SK-N-SH treated with all-trans-retinoic acid at 6 μM for 48 hours (cell line): ENCODE measurements around the gene MCCD1.

ENCODE experiments used
- ATAC-seq: fragments of 200-7000 bp; cut with Tn5 transposase; 3 replicates; pipeline ENCODE4 v1.9.1; 2020; ENCODE audit warnings: mild to moderate bottlenecking, moderate library complexity
- ARNTL ChIP-seq: fragments of 450-650 bp; formaldehyde crosslinking; IDR thresholded peaks from 2 replicates; pipeline ENCODE4 v1.5.0; 2020; ENCODE audit warnings: low read depth, mild to moderate bottlenecking, moderate library complexity, borderline replicate concordance
- BACH2 ChIP-seq: fragments of 250-450 bp; sonication (Bioruptor Pico); IDR thresholded peaks from 2 replicates; pipeline ENCODE4 v1.9.0; 2021; ENCODE audit warnings: mild to moderate bottlenecking, borderline replicate concordance
- CSDC2 ChIP-seq: fragments of 250-450 bp; sonication (Bioruptor Pico); IDR thresholded peaks from 2 replicates; pipeline ENCODE4 v1.5.0; 2020; ENCODE audit warnings: mild to moderate bottlenecking, moderate library complexity
- ESRRG ChIP-seq: fragments of 250-450 bp; sonication (Bioruptor Pico); IDR thresholded peaks from 2 replicates; pipeline ENCODE4 v1.6.1; 2021; ENCODE audit warnings: mild to moderate bottlenecking
- GLIS3 ChIP-seq: fragments of 250-450 bp; sonication (Bioruptor Pico); IDR thresholded peaks from 2 replicates; pipeline ENCODE4 v1.5.0; 2020; ENCODE audit warnings: mild to moderate bottlenecking, moderate library complexity
- ISL1 ChIP-seq: fragments of 250-450 bp; sonication (Bioruptor Pico); IDR thresholded peaks from 2 replicates; pipeline ENCODE4 v2.1.2; 2022; ENCODE audit warnings: mild to moderate bottlenecking, moderate library complexity
- OSR1 ChIP-seq: fragments of 250-450 bp; sonication (Bioruptor Pico); IDR thresholded peaks from 2 replicates; pipeline ENCODE4 v1.8.0; 2022; ENCODE audit warnings: moderate library complexity, mild to moderate bottlenecking, inconsistent platforms
- PPARA ChIP-seq: fragments of 250-450 bp; sonication (Bioruptor Pico); IDR thresholded peaks from 2 replicates; pipeline ENCODE4 v1.5.0; 2020; ENCODE audit warnings: mild to moderate bottlenecking, borderline replicate concordance
- RARB ChIP-seq: fragments of 250-450 bp; sonication (Bioruptor Pico); IDR thresholded peaks from 2 replicates; pipeline ENCODE4 v1.8.0; 2021; ENCODE audit warnings: mild to moderate bottlenecking, moderate library complexity
- SNAI2 ChIP-seq: fragments of 250-450 bp; sonication (Bioruptor Pico); IDR thresholded peaks from 2 replicates; pipeline ENCODE4 v1.5.0; 2020; ENCODE audit warnings: mild to moderate bottlenecking, moderate library complexity
- TCF4 ChIP-seq: fragments of 250-450 bp; sonication (Bioruptor Pico); IDR thresholded peaks from 2 replicates; pipeline ENCODE4 v1.8.0; 2021; ENCODE audit warnings: mild to moderate bottlenecking, moderate library complexity, borderline replicate concordance
- TOX ChIP-seq: fragments of 250-450 bp; sonication (Bioruptor Pico); IDR thresholded peaks from 2 replicates; pipeline ENCODE4 v1.8.0; 2021; ENCODE audit warnings: mild to moderate bottlenecking, moderate library complexity, borderline replicate concordance
- ZC3H10 ChIP-seq: fragments of 250-450 bp; sonication (Bioruptor Pico); IDR thresholded peaks from 2 replicates; pipeline ENCODE4 v1.5.1; 2021; ENCODE audit warnings: mild to moderate bottlenecking, moderate library complexity
- ZFP3 ChIP-seq: fragments of 250-450 bp; sonication (Bioruptor Pico); IDR thresholded peaks from 2 replicates; pipeline ENCODE4 v1.5.0; 2020; ENCODE audit warnings: mild to moderate bottlenecking, moderate library complexity
- ZFP30 ChIP-seq: fragments of 450-650 bp; formaldehyde crosslinking; IDR thresholded peaks from 2 replicates; pipeline ENCODE4 v1.5.0; 2022; ENCODE audit warnings: mild to moderate bottlenecking, moderate library complexity
- ZNF8 ChIP-seq: fragments of 450-650 bp; formaldehyde crosslinking; IDR thresholded peaks from 2 replicates; pipeline ENCODE4 v1.5.0; 2020; ENCODE audit warnings: mild to moderate bottlenecking, moderate library complexity
- TF ChIP-seq, protein P1 (sequence below): fragments of 250-450 bp; sonication (Bioruptor Pico); IDR thresholded peaks from 2 replicates; pipeline ENCODE4 v1.5.1; 2021; ENCODE audit warnings: mild to moderate bottlenecking, moderate library complexity
- TF ChIP-seq, protein P2 (sequence below): fragments of 250-450 bp; sonication (Bioruptor Pico); IDR thresholded peaks from 2 replicates; pipeline ENCODE4 v1.8.0; 2020; ENCODE audit warnings: mild to moderate bottlenecking, moderate library complexity, borderline replicate concordance
- TF ChIP-seq, protein P3 (sequence below): fragments of 250-450 bp; sonication (Bioruptor Pico); IDR thresholded peaks from 2 replicates; pipeline ENCODE4 v1.5.0; 2020; ENCODE audit warnings: mild to moderate bottlenecking, moderate library complexity
- TF ChIP-seq, protein P4 (sequence below): fragments of 250-450 bp; sonication (Bioruptor Pico); IDR thresholded peaks from 2 replicates; pipeline ENCODE4 v1.5.1; 2020; ENCODE audit warnings: low read depth, mild to moderate bottlenecking, moderate library complexity

MCCD1 gene

DNA sequence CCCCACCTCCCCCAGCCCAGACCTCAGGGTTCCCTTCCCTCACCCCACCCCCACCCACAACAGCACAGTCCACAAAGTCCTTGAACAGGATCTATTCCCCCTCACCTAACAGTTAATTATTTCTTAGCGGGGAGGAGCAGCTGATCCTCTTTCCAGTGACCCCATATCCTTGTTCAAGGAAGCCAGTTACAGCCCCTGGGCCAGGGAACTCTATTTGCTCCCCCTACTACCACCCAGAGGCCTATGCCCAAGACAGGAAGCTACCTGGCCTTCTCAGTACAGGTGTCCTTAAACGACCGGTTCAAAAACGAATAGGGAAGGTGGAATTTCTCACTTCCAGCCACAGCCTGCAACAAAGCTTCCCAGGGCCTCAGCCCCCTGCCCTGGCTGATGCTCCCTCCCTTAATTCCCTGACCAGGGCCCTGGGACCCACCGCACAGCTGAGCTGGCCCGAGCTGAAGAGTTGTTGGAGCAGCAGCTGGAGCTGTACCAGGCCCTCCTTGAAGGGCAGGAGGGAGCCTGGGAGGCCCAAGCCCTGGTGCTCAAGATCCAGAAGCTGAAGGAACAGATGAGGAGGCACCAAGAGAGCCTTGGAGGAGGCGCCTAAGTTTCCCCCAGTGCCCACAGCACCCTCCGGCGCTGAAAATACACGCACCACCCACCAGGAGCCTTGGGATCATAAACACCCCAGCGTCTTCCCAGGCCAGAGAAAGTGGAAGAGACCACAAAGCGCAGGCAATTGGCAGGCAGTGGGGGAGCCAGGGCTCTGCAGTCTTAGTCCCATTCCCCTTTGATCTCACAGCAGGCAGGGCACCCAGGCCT is 778 bp downstream of the MCCD1 start (continued):
- TF ChIP-seq ISL1 (CRISPR knock-in tag), result no peak

DNA sequence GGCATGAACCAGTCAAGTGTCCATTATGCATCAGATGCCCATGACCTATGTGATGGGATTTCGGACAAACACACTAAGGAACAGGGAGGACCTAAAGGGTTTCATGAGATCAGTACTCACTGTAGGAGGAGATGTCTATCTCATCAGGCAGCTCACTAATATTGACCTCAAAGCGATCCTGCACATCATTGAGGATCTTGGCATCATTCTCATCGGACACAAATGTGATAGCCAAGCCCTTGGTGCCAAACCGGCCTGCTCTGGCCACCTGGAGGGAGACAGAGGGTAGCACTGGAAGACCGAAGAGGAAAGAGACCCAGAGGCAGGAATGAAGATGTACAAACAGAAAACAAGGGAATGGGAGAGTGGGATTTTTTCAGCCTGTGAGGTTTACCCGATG is 1.9 kb downstream of the MCCD1 start:
- TF ChIP-seq PPARA (CRISPR knock-in tag), result no peak
- no peak for ATAC-seq

DNA sequence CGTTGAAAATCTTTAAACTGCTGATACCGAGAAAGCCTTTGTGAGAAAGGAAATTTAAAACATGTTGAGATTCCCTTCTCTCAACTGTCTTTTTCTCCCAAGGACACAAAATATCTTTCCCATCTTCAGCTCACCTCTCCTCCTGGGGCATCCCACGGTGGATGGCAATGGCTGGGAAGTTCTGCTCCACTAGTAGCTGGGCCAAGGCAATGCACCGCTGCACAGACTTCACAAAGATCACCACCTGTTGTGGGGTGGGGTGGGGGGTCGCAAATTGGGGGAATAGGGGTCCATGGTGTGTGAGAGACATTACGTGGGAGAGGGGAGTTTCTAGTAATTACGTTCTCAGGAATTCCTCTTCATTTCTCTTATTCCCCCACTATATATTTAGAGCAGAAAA is 2.4 kb downstream of the MCCD1 start:
- ATAC-seq, result no peak
- TF ChIP-seq PPARA (CRISPR knock-in tag) (no peak), OSR1 (CRISPR knock-in tag) (no peak)
- TF ChIP-seq, protein P1, sequence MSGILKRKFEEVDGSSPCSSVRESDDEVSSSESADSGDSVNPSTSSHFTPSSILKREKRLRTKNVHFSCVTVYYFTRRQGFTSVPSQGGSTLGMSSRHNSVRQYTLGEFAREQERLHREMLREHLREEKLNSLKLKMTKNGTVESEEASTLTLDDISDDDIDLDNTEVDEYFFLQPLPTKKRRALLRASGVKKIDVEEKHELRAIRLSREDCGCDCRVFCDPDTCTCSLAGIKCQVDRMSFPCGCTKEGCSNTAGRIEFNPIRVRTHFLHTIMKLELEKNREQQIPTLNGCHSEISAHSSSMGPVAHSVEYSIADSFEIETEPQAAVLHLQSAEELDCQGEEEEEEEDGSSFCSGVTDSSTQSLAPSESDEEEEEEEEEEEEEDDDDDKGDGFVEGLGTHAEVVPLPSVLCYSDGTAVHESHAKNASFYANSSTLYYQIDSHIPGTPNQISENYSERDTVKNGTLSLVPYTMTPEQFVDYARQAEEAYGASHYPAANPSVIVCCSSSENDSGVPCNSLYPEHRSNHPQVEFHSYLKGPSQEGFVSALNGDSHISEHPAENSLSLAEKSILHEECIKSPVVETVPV, result no peak

DNA sequence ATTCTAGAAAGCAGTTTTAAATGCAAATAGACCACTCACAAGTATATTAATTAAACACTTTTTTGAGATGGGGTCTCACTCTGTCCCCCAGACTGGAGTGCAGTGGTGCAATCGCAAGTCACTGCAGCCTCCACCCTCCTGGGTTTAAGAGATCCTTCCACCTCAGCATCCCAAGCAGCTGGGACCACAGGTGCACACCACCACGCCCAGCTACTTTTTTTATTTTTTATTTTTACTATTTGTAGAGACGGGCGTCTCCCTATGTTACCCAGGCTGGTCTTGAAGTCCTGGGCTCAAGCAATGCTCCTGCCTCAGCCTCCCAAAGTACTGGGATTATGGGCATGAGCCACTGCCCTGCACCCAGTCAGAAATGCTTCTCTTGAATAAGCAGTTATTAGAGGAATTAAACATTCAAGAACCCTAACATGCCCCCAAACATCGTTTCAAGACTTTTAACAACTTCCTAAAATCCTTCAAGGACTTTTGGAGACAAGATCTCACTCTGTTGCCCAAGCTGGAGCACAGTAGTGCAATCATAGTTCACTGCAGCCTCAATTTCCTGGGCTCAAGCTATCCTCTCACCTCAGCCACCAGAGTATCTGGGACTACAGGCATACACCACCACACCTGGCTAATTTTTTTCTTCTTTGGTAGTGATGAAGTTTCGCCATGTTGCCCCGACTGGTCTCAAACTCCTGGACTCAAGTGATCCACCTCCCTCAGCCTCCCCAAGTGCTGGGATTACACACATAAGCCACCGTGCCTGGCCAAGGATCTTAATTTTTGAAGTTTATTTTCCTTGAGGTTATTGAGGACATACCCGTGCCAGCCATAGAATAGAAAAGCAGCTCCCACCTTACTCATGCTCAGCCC is 3.2 kb downstream of the MCCD1 start:
- TF ChIP-seq ZNF8 (CRISPR knock-in tag) (no peak), ZFP30 (CRISPR knock-in tag) (no peak), ARNTL (CRISPR knock-in tag) (no peak), BACH2 (CRISPR knock-in tag) (no peak), TOX (CRISPR knock-in tag) (no peak), ZFP3 (CRISPR knock-in tag) (no peak), GLIS3 (CRISPR knock-in tag) (no peak), ZC3H10 (CRISPR knock-in tag) (no peak), ESRRG (CRISPR knock-in tag) (no peak), RARB (CRISPR knock-in tag) (no peak), CSDC2 (CRISPR knock-in tag) (no peak), OSR1 (CRISPR knock-in tag) (no peak), TCF4 (CRISPR knock-in tag) (no peak), SNAI2 (CRISPR knock-in tag) (no peak)
- TF ChIP-seq, protein P1, result no peak
- TF ChIP-seq, protein P2, sequence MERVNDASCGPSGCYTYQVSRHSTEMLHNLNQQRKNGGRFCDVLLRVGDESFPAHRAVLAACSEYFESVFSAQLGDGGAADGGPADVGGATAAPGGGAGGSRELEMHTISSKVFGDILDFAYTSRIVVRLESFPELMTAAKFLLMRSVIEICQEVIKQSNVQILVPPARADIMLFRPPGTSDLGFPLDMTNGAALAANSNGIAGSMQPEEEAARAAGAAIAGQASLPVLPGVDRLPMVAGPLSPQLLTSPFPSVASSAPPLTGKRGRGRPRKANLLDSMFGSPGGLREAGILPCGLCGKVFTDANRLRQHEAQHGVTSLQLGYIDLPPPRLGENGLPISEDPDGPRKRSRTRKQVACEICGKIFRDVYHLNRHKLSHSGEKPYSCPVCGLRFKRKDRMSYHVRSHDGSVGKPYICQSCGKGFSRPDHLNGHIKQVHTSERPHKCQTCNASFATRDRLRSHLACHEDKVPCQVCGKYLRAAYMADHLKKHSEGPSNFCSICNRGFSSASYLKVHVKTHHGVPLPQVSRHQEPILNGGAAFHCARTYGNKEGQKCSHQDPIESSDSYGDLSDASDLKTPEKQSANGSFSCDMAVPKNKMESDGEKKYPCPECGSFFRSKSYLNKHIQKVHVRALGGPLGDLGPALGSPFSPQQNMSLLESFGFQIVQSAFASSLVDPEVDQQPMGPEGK (CRISPR knock-in tag), result no peak
- TF ChIP-seq, protein P3, sequence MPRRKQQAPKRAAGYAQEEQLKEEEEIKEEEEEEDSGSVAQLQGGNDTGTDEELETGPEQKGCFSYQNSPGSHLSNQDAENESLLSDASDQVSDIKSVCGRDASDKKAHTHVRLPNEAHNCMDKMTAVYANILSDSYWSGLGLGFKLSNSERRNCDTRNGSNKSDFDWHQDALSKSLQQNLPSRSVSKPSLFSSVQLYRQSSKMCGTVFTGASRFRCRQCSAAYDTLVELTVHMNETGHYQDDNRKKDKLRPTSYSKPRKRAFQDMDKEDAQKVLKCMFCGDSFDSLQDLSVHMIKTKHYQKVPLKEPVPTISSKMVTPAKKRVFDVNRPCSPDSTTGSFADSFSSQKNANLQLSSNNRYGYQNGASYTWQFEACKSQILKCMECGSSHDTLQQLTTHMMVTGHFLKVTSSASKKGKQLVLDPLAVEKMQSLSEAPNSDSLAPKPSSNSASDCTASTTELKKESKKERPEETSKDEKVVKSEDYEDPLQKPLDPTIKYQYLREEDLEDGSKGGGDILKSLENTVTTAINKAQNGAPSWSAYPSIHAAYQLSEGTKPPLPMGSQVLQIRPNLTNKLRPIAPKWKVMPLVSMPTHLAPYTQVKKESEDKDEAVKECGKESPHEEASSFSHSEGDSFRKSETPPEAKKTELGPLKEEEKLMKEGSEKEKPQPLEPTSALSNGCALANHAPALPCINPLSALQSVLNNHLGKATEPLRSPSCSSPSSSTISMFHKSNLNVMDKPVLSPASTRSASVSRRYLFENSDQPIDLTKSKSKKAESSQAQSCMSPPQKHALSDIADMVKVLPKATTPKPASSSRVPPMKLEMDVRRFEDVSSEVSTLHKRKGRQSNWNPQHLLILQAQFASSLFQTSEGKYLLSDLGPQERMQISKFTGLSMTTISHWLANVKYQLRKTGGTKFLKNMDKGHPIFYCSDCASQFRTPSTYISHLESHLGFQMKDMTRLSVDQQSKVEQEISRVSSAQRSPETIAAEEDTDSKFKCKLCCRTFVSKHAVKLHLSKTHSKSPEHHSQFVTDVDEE (CRISPR knock-in tag), result no peak
- TF ChIP-seq, protein P4, sequence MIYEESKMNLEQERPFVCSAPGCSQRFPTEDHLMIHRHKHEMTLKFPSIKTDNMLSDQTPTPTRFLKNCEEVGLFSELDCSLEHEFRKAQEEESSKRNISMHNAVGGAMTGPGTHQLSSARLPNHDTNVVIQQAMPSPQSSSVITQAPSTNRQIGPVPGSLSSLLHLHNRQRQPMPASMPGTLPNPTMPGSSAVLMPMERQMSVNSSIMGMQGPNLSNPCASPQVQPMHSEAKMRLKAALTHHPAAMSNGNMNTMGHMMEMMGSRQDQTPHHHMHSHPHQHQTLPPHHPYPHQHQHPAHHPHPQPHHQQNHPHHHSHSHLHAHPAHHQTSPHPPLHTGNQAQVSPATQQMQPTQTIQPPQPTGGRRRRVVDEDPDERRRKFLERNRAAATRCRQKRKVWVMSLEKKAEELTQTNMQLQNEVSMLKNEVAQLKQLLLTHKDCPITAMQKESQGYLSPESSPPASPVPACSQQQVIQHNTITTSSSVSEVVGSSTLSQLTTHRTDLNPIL (CRISPR knock-in tag), result no peak
- no peak for ATAC-seq
